ENCODE results near the gene RASGRF1.

The RASGRF1 gene

GRCh38 chr15:78950902-78951840 is 139.4 kb downstream of the RASGRF1 start:
- DNase-seq: no peak

GRCh38 chr15:78950343-78950742 is 140.2 kb downstream of the RASGRF1 start:
- no peak for DNase-seq

DNA sequence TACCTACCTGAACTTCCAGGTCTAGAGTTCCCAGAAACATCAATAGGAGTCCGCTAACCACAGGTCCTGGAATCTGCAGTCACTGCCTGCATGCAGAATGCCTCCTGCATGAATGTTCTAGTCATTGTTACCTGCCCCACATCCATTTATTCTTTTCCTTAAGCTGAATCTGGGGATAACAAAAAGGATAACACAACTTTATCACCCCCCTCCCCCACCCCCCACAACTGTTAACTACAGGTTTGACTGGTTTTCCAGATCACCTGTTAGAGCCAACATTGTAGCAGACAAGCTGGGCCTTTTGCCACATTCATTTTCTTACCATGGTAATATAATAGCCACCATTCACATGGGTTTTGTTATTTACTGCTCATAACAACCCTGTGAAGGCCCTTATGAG is 141.1 kb downstream of the RASGRF1 start:
- DNase-seq: no peak

DNA sequence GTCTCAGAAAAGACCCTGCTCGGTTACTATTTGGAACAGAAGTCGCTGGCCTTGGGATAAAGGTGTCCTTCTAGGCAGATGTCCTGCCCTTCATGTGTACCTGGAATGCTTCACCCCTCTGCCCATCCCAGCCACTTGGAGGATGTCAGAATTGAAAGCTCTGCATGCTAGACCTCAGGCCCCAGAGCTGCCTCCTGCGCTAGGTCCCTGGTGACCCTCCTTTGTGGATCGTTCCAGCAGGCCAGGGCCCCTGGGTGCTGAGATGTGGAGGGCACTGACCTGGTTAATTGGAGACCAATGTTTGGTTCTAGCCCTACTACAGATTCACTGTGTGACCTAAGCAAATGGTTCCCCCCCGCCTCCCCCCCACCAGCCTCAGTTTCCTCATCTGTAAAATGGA is 143.1 kb downstream of the RASGRF1 start:
- no peak for DNase-seq

DNA sequence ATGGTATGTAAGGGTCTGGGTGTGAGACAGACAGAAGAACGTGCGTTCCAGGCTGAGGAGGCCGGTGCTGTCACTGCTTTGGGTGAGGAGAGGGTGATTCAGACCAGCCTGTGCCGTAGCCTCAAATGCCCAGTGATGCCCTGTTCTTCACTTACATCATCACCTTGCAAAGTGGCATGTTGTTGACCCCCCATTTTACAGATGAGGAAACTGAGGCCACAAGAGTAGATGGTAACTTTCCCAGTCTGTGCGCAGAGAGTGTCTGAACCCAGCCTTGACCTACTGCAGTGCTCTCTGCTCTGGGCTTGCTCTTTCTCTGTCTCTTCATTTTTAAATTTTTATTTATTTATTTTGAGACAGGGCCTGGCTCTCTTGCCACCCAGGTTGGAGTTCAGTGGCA is 144.1 kb downstream of the RASGRF1 start:
- DNase-seq: no peak

GRCh38 chr15:78944669-78945407 is 145.7 kb downstream of the RASGRF1 start, which contains the start of gene CTSH:
TSS of gene CTSH (minus strand) at chr15:78945046. CDS start at chr15:78944981, 65 bp downstream.
- DNase-seq: peak; percentile 18 to 20

GRCh38 chr15:78944202-78944625 is 146.4 kb downstream of the RASGRF1 start:
- DNase-seq: no peak

DNA sequence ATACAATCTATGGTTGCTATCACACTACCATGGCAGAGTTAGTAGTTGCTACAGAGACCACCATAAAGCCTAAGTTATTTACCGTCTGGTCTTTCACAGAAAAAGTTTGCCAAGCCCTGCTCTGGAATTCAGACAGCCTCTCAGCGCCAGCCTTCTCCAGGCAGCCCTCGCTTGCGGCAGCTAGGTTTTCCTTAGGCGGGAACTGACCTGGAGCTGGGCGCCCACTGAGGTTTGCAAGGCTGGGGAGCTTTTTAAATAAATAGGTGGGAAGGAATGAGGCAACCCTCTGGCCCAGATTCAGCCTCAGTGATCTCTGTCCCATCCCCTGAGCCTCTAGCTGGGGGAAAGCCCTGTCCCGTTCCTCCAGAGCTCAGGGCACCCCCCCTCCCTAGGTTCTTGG is 146.9 kb downstream of the RASGRF1 start:
- no peak for DNase-seq

- no peak for DNase-seq
Observed at GRCh38 chr15:78942741-78943140, 147.8 kb downstream of the RASGRF1 start.

- DNase-seq: peak in 1 of 2 experiments; percentile 37
Observed at GRCh38 chr15:78938658-78939488, 151.7 kb downstream of the RASGRF1 start.

DNA sequence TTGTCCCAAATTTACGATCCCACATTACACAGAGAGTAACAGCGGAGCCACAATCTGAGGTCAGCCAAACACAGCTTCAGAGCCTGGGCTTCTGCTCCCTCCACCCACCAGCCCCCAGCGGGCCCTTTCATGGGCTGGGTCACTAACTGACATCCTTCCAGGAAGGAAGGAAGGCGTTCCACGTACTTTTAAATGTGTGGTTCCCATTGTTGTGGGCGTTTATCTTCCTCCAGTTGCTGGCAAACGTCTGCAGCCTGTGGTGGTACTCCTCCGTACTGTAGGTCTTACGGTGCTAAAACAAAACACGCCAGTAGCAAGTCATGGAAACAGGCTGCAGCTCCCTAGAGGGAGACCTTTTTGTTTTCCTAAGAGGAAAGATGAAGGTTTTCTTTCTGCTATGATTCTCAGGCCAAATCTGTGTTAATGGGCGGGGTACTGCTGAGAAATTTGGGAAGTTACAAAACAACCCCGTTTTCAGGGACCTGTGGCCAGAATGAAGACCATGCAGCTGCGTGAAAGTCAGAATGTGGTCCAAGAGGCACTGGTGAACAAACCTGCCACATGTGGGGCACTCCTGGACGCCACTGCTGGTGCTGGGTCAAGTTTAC is 153.3 kb downstream of the RASGRF1 start:
- peak; percentile 64 to 66 for DNase-seq

- DNase-seq: peak in 1 of 2 experiments; percentile 19
Observed at GRCh38 chr15:78934655-78935023, 155.9 kb downstream of the RASGRF1 start.

GRCh38 chr15:78933823-78934654 is 156.5 kb downstream of the RASGRF1 start:
- DNase-seq: no peak

GRCh38 chr15:78933187-78933822 is 157.3 kb downstream of the RASGRF1 start:
- DNase-seq: no peak

GRCh38 chr15:78932258-78932808 is 158.2 kb downstream of the RASGRF1 start:
- DNase-seq: no peak

- DNase-seq: no peak
Observed at GRCh38 chr15:78931439-78932257, 158.9 kb downstream of the RASGRF1 start.

DNA sequence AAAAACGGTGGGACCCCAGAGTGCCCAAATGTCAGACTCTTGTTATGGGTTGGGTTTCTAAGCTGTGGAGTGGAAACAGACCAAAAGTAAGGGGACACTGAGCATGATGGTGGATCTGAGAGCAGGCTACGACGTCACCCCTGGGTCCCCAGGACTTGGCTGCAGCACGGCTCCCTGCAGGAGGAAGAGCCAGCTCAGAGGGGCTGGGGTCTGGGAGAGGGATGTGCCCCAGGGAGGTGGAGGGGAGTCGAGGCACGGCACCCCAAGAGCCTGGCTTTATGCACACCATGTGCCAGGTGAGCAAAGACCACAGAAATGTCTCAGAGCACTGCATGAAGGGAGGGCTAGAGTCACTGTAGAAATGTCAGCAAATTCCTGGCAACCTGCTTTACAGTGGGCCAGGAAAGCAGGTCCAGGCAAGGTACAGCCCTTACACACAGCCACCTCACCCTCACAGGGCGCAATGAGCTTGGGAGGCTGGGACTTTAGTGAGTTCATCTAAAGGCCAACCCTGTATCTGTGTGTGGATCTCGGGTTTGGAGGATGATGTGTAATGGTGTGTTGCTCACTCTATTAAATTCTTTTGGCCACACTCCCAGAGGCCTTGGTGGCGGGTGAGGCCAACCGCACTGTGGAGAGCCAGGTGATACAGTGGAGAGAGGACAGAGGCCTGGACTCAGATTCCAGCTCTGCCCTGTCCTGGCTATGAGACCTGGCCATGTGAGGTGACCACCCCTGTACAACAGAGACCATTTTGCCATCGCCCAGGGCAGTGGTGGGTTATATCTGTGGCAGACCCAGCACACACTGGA is 159.8 kb downstream of the RASGRF1 start:
- DNase-seq: no peak

DNA sequence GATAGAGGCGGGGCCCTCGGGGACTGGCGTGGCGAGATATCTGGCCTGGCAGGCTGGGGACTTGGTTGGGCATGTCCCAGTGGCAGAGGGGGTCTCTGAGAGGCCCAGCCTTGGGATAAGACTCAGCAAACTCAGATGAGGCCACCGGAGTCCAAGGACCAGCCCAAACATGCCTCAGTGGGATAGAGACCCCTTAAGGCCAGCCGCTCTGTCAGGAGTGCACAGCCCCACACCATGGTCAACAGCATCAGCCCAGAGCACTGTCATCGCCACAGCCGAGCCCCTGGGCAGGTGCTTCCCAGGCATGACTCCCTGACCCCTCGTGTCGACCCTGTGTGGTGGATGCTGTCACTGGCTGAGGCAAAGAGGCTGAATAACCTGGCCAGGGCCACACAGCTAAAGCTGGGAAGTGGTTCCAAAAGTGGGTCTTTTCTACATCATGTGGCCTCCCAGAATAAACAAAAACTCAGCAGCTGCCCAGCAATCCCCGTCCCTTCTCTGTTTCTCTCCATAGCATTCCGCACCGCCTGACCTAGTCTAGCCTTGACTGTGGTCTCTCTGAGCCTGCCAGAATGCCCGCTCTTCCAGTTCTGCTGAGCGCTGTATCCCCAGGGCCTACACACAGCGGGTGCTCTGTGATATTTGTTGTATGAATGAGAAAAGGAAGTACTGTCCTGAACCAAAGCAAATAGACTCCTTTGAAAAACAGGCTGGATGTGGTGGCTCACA is 160.9 kb downstream of the RASGRF1 start:
- DNase-seq: no peak

Data from Kasumi-1 (cell line).